Prostate gland (tissue), 2 donors: ENCODE data around the gene RAX2. TPM values are rescaled to one million over a fixed set of nuclear protein-coding genes. Genes with fewer than 3 reads are reported as not detected.

Experiments
- DNase-seq: peaks from one replicate; pipeline ENCODE4 v3.0.0-alpha.2; 2019; ENCODE audit warnings: low spot score
- H3K27ac ChIP-seq, 2 donors: fragments of 200-600 bp; sonication (generic); 2 replicates each; pipeline ENCODE4 v1.5.1; 2017 to 2019
- H3K27me3 ChIP-seq: fragments of 200-600 bp; sonication (generic); replicated peaks from 2 replicates; pipeline ENCODE4 v1.5.1; 2019; ENCODE audit not compliant: insufficient read depth
- H3K36me3 ChIP-seq, 2 donors: fragments of 200-600 bp; sonication (generic); 1 replicate in 1 of 2; 2 replicates in 1 of 2; pipeline versions ENCODE4 v1.5.1 to v1.8.1; 2017 to 2019
- H3K4me1 ChIP-seq: fragments of 200-600 bp; sonication (generic); replicated peaks from 2 replicates; pipeline ENCODE4 v1.5.1; 2019
- H3K4me3 ChIP-seq, 2 donors: fragments of 200-600 bp; sonication (generic); 2 replicates each; pipeline ENCODE4 v1.5.1; 2017 to 2019
- H3K9me3 ChIP-seq: fragments of 200-600 bp; sonication (generic); 2 replicates; pipeline ENCODE4 v1.5.1; 2017
- POLR2A ChIP-seq: fragments of 450-650 bp; IDR thresholded peaks from one replicate; pipeline ENCODE4 v1.6.1; 2016; ENCODE audit warnings: antibody characterized with exemption, mild to moderate bottlenecking
- POLR2AphosphoS5 ChIP-seq: sonication (generic); formaldehyde crosslinking; IDR thresholded peaks from one replicate; pipeline ENCODE4 v1.6.1; 2017; ENCODE audit warnings: antibody characterized with exemption
- whole genome bisulfite sequencing: methylation state at CpG from one replicate; pipeline ENCODE4 v1.1.5; 2018; 5-methylcytosine and 5-hydroxymethylcytosine counted together
- intact Hi-C: fragments of 100-400 bp; cut with DNase I; formaldehyde crosslinking; loops from one replicate; pipeline ENCODE4 v1.14.2; 2022
- total RNA-seq, 2 donors: library from RNA; depleted of rRNA; stranded (reverse); fragments of >200 nt; gene quantifications; one replicate each; pipeline ENCODE4 v1.1.0, GENCODE V29; 2016
- TF ChIP-seq, protein P1 (sequence below), 4 experiments: fragments of 200-600 bp in 2 of 4; fragments of 450-650 bp in 2 of 4; sonication (generic) in 2 of 4; IDR thresholded peaks; 1 replicate in 3 of 4; 2 replicates in 1 of 4; pipeline ENCODE4 v1.5.1; 2016 to 2019; ENCODE audit warnings: antibody characterized with exemption in 4 of 4, mild to moderate bottlenecking in 2 of 4, moderate library complexity in 2 of 4

Gene RAX2
- total RNA-seq, 2 donors from 2014 or later, result not detected

- intact Hi-C loops, result no loop called here
- peaks cover 0 to 9% of the 10 kb centered on the region in 2 donors for H3K36me3 ChIP-seq
Observed at GRCh38 chr19:3752492-3752891, 19.5 kb downstream of the RAX2 start.

DNA sequence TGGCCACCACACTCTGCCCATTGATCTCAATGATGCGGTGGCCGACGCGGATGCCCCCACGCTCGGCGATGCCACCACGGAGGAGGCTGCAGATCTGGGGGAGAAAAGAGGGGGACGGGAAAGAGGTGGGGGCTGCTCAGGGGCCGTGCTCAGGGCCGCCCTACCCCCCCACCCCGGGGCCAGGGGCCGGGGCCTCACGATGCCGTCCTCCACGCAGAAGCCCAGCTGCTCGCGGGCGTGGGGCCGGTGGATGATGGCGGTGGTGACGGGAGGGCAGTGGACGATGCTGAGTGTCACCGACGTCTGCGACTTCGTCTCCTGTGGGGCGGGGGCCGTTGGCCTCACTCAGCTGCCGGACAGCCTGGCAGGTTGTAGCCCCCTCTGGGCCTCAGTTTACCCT, 20.8 kb downstream of the RAX2 start:
- H3K36me3 ChIP-seq, result peaks cover 0 to 9% of the 10 kb centered on the region in 2 donors
- no peak overlapping the region for H3K27ac ChIP-seq
- 98% methylated on average over 21 of the region's 30 CpGs for WGBS
- H3K9me3 ChIP-seq, result no peaks in the 10 kb centered on the region
- DNase-seq, result no peak
- no peaks in the 10 kb centered on the region for H3K27me3 ChIP-seq
- no peak overlapping the region for H3K4me3 ChIP-seq
- no peak for TF ChIP-seq POLR2AphosphoS5
- TF ChIP-seq POLR2A, result no peak
- TF ChIP-seq, protein P1, sequence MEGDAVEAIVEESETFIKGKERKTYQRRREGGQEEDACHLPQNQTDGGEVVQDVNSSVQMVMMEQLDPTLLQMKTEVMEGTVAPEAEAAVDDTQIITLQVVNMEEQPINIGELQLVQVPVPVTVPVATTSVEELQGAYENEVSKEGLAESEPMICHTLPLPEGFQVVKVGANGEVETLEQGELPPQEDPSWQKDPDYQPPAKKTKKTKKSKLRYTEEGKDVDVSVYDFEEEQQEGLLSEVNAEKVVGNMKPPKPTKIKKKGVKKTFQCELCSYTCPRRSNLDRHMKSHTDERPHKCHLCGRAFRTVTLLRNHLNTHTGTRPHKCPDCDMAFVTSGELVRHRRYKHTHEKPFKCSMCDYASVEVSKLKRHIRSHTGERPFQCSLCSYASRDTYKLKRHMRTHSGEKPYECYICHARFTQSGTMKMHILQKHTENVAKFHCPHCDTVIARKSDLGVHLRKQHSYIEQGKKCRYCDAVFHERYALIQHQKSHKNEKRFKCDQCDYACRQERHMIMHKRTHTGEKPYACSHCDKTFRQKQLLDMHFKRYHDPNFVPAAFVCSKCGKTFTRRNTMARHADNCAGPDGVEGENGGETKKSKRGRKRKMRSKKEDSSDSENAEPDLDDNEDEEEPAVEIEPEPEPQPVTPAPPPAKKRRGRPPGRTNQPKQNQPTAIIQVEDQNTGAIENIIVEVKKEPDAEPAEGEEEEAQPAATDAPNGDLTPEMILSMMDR (IDR thresholded peaks at IDR 0.05), result no peak
- H3K4me1 ChIP-seq, result no peaks in the 10 kb centered on the region
- intact Hi-C loops, result no loop called here

More at GRCh38 chr19:3752492-3752891, 19.5 kb downstream of the RAX2 start:
- Histone ChIP-seq H3K9me3 (no peaks in the 10 kb centered on the region), H3K27ac (no peak overlapping the region), H3K4me1 (no peaks in the 10 kb centered on the region), H3K27me3 (no peaks in the 10 kb centered on the region), H3K4me3 (no peak overlapping the region)
- no peak for DNase-seq
- TF ChIP-seq, protein P1 (IDR thresholded peaks at IDR 0.05), result no peak
- no peak for TF ChIP-seq POLR2A
- TF ChIP-seq POLR2AphosphoS5, result no peak
- 62% methylated on average over 9 of the region's 25 CpGs for WGBS

- TF ChIP-seq, protein P1 (IDR thresholded peaks at IDR 0.05), result no peak
- no peak for TF ChIP-seq POLR2A
- no peak for TF ChIP-seq POLR2AphosphoS5
- intact Hi-C loops, result no loop called here
- H3K36me3 ChIP-seq, result peaks cover 0 to 9% of the 10 kb centered on the region in 2 donors
- no peak for DNase-seq
- WGBS, result 95% methylated on average over 2 of the region's 2 CpGs
- H3K4me3 ChIP-seq, result no peak overlapping the region
- no peaks in the 10 kb centered on the region for H3K4me1 ChIP-seq
- H3K27ac ChIP-seq, result no peak overlapping the region
- no peaks in the 10 kb centered on the region for H3K27me3 ChIP-seq
- H3K9me3 ChIP-seq, result no peaks in the 10 kb centered on the region
Observed at GRCh38 chr19:3750211-3750610, 21.8 kb downstream of the RAX2 start.

- intact Hi-C loops, result no loop called here
- no peak for DNase-seq
- 81% methylated on average over 8 of the region's 8 CpGs for WGBS
Observed at GRCh38 chr19:3748965-3749364, 23.1 kb downstream of the RAX2 start.

More at GRCh38 chr19:3748965-3749364, 23.1 kb downstream of the RAX2 start:
- Histone ChIP-seq H3K36me3 (peaks cover 0 to 9% of the 10 kb centered on the region in 2 donors), H3K9me3 (no peaks in the 10 kb centered on the region), H3K27me3 (no peaks in the 10 kb centered on the region), H3K27ac (no peak overlapping the region), H3K4me1 (no peaks in the 10 kb centered on the region), H3K4me3 (no peak overlapping the region)
- TF ChIP-seq POLR2AphosphoS5 (no peak), POLR2A (no peak)
- TF ChIP-seq, protein P1 (IDR thresholded peaks at IDR 0.05), result no peak
